ENCODE measurements around the gene TMCC1.
"Not testable (repeated sequence)": the region's sequence is repeated elsewhere in the genome, so short reads cannot be mapped to it uniquely, and the experiment has no call there.

The TMCC1 gene

DNA sequence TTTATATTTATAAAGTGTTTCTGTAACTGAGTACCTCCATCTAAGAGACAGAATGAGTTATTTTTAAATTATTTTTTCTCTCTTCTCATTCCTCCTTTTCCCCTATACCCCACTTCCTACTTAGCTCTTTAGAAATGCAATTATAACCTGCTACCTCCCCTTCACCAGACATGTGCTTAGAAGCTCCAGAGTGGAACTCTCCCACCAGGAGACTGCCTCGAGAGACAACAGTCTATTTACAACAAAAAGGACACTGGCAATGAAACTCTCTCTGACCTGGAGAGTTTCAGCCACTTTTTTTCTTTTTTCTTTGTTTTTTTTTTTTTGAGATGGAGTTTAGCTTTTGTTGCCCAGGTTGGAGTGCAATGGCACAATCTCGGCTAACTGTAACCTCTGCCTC, 177.7 kb downstream of the TMCC1 start:
- no peaks in the 10 kb centered on the region for H3K4me1 Mint-ChIP-seq (ENCODE audit: low read depth)
- no peak overlapping the region for H3K27ac Mint-ChIP-seq
- H3K9me3 Mint-ChIP-seq, result no peaks in the 10 kb centered on the region
- H3K36me3 Mint-ChIP-seq (ENCODE audit: low read depth), result no peaks in the 10 kb centered on the region
- H3K4me3 Mint-ChIP-seq, result no peak overlapping the region
- no peaks in the 10 kb centered on the region for H3K27me3 Mint-ChIP-seq

DNA sequence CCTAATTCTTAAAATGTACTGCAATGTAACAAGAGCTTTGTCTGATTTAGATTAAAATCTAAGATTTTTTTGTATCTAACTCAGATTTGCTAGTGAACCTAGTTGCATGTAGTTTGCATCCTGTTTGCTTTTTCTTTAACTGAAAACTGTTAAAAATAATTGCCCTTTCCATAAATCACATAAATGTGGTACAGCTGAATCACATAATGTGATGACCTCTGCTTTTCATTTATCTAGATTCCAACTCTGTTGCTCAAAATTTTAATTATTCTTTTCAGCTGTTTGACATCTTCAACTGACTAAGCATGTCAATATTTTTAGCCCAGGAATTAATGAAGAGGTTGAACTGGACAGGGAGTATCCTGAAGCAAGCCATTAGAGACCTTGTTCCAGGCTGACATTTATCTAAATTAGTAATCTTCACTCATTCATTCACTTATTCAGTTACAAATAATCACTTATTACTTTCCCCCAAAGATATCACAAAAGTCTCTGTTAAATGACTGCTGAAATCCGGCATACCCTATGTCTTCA, 185.1 kb downstream of the TMCC1 start:
- no peaks in the 10 kb centered on the region for H3K4me1 Mint-ChIP-seq (ENCODE audit: low read depth)
- no peaks in the 10 kb centered on the region for H3K27me3 Mint-ChIP-seq
- no peak overlapping the region for H3K4me3 Mint-ChIP-seq
- H3K9me3 Mint-ChIP-seq, result no peaks in the 10 kb centered on the region
- H3K27ac Mint-ChIP-seq, result no peak overlapping the region
- no peaks in the 10 kb centered on the region for H3K36me3 Mint-ChIP-seq (ENCODE audit: low read depth)

- Mint-ChIP-seq H3K27me3 (no peaks in the 10 kb centered on the region), H3K27ac (no peak overlapping the region), H3K4me1 (ENCODE audit: low read depth) (peaks cover 10% of the 10 kb centered on the region), H3K4me3 (no peak overlapping the region), H3K36me3 (ENCODE audit: low read depth) (no peaks in the 10 kb centered on the region), H3K9me3 (no peaks in the 10 kb centered on the region)
Measured at GRCh38 chr3:129705274-129705673, 188.2 kb downstream of the TMCC1 start.

DNA sequence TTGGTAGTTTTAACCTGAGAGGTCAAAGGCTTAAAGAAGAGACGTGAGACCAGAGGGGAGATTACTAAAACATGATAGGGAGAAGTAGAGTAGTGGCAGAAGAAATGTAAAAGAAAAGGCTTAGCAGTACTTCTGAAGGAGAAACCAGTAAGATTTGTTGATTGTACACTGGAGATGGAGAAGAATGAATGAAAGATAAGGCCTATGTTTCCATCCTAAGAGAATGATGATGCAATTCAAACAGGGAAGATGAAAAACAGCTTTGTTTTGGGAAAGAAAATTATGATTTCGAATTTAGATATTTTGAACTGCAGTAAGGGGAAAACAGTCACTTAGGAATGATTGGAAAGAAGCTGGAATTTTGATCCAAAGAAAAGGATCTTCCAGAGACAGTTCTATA, 189.6 kb downstream of the TMCC1 start:
- no peaks in the 10 kb centered on the region for H3K9me3 Mint-ChIP-seq
- H3K27me3 Mint-ChIP-seq, result no peaks in the 10 kb centered on the region
- H3K4me3 Mint-ChIP-seq, result no peak overlapping the region
- no peak overlapping the region for H3K27ac Mint-ChIP-seq
- H3K4me1 Mint-ChIP-seq (ENCODE audit: low read depth), result peaks cover 10% of the 10 kb centered on the region
- H3K36me3 Mint-ChIP-seq (ENCODE audit: low read depth), result no peaks in the 10 kb centered on the region

DNA sequence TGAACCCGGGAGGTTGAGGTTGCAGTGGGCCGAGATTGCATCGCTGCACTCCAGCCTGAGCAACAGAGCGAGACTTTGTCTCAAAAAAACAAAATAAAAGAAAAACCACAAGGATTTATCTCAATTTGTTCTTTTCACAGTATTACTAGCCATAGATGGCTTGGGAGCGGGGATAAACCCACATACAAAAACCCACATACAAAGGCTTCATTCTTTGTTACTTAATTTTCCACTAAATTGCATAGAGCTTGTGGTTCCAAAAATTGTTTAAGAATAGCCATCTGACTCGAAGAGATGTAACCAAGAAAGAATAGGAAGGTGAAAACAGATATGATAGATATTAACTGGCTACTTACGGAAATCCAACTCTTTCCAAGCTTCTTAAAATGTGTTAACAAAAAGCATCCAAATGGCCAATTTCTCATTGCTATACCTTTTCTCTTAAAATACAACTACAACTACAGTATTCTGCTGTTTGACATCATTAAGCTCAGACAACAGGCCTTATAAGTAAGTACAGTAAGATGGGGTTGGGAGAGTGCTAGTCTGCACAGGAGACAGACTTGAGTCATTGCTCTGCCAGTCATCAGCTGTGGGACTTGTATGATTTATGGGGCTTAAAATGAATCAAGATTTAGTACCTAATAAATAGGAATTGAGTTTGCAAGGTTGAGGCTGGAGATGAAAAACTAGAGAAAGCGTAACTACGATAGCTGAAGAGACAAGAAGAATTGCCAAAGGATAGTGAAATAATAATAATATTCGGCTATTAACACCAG, 190.4 kb downstream of the TMCC1 start:
- Mint-ChIP-seq H3K4me3 (no peak overlapping the region), H3K27me3 (no peaks in the 10 kb centered on the region), H3K9me3 (peaks cover under 1% of the 10 kb centered on the region), H3K27ac (no peak overlapping the region), H3K4me1 (ENCODE audit: low read depth) (peaks cover 10% of the 10 kb centered on the region), H3K36me3 (ENCODE audit: low read depth) (peaks cover under 1% of the 10 kb centered on the region)

GRCh38 chr3:129701161-129701560, 192.3 kb downstream of the TMCC1 start:
- H3K27ac Mint-ChIP-seq, result no peak overlapping the region
- H3K4me3 Mint-ChIP-seq, result no peak overlapping the region
- H3K4me1 Mint-ChIP-seq (ENCODE audit: low read depth), result peaks cover 10% of the 10 kb centered on the region
- no peaks in the 10 kb centered on the region for H3K27me3 Mint-ChIP-seq
- peaks cover 8% of the 10 kb centered on the region for H3K9me3 Mint-ChIP-seq
- peaks cover 18% of the 10 kb centered on the region for H3K36me3 Mint-ChIP-seq (ENCODE audit: low read depth)

DNA sequence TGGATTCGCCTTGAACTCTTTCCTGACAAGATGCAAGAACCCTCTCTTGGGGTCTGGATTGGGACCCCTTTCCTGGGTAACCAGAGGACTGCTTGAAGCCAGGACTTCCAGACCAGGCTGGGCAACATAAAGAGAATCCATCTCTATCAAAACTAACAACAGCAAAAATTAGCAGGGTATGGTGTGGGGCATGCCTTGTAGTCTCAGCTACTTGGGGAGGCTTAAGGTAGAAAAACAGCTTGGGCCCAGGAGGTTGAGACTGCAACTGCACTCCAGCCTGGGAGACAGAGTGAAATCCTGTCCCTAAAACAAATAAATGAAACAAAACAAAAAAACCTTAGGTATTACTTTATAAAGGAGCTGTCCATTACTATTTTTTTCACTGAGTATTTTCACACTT, 193.9 kb downstream of the TMCC1 start:
- H3K36me3 Mint-ChIP-seq (ENCODE audit: low read depth), result peaks cover 22% of the 10 kb centered on the region
- no peak overlapping the region for H3K27ac Mint-ChIP-seq
- peaks cover 10% of the 10 kb centered on the region for H3K4me1 Mint-ChIP-seq (ENCODE audit: low read depth)
- H3K9me3 Mint-ChIP-seq, result peaks cover 16% of the 10 kb centered on the region
- no peak overlapping the region for H3K4me3 Mint-ChIP-seq
- no peaks in the 10 kb centered on the region for H3K27me3 Mint-ChIP-seq

- H3K4me1 Mint-ChIP-seq (ENCODE audit: low read depth), result peaks cover 10% of the 10 kb centered on the region
- peak overlapping the region; percentile 18 for H3K27ac Mint-ChIP-seq
- H3K36me3 Mint-ChIP-seq (ENCODE audit: low read depth), result peaks cover 22% of the 10 kb centered on the region
- no peak overlapping the region for H3K4me3 Mint-ChIP-seq
- H3K27me3 Mint-ChIP-seq, result no peaks in the 10 kb centered on the region
- H3K9me3 Mint-ChIP-seq, result peaks cover 16% of the 10 kb centered on the region
Measured at GRCh38 chr3:129699199-129699598, 194.3 kb downstream of the TMCC1 start.

DNA sequence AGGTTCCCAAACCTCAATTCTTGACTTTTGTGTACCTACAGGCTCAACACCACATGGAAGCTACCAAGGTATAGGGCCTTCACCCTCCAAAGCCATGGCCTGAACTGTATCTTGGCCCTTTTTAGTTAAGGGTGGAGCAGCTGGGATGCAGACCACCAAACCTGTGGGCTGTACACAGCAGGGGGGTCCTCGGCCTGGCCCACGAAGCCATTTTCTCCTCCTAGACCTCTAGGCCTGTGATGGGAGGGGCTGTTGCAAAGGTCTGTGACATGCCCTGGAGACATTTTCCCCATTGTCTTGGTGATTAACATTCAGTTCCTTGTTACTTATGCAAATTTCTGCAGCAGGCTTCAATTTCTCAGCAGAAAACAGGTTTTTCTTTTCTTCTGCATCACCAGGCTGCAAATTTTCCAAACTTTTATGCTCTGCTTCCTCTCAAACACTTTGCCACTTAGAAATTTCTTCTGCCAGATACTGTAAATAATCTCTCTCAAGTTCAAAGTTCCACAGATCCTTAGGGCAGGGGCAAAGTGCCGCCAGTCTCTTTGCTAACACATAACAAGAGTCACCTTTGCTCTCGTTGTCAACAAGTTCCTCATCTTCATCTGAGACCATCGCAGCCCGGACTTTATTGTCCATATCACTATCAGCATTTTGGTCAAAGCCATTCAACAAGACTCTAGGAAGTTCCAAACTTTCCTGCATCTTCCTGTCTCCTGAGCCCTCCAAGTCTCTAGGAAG, 196.1 kb downstream of the TMCC1 start:
- Mint-ChIP-seq H3K4me3 (no peak overlapping the region), H3K27me3 (no peaks in the 10 kb centered on the region), H3K9me3 (peaks cover 16% of the 10 kb centered on the region), H3K27ac (no peak overlapping the region), H3K36me3 (ENCODE audit: low read depth) (peaks cover 22% of the 10 kb centered on the region), H3K4me1 (ENCODE audit: low read depth) (peaks cover 10% of the 10 kb centered on the region)

GRCh38 chr3:129696430-129696829, 197.1 kb downstream of the TMCC1 start:
- H3K27ac Mint-ChIP-seq; H3K27me3 Mint-ChIP-seq; H3K4me3 Mint-ChIP-seq; H3K4me1 Mint-ChIP-seq (ENCODE audit: low read depth): not testable (repeated sequence)
- Mint-ChIP-seq H3K36me3 (ENCODE audit: low read depth) (peaks cover 22% of the 10 kb centered on the region), H3K9me3 (peaks cover 16% of the 10 kb centered on the region)

DNA sequence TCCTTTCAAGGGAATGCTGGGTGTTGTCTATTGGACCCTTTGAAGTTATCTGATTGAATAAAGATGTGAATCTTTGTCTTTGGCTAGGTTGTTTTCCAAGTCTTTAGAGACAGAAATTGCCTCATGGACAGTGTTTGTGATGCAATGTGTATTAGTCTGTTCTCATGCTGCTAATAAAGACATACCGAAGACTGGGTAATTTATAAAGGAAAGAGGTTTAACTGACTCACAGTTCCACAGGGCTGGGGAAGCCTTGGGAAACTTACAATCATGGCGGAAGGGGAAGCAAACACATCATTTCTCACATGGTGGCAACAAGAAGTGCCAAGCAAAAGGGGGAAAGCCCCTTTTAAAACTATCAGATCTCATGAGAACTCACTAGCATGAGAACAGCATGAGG, 198.3 kb downstream of the TMCC1 start:
- Mint-ChIP-seq H3K27me3 (no peaks in the 10 kb centered on the region), H3K4me1 (ENCODE audit: low read depth) (peaks cover 10% of the 10 kb centered on the region), H3K9me3 (peaks cover 16% of the 10 kb centered on the region), H3K27ac (no peak overlapping the region), H3K4me3 (no peak overlapping the region), H3K36me3 (ENCODE audit: low read depth) (peaks cover 22% of the 10 kb centered on the region)

GRCh38 chr3:129694228-129694627, 199.3 kb downstream of the TMCC1 start:
- peaks cover 10% of the 10 kb centered on the region for H3K4me1 Mint-ChIP-seq (ENCODE audit: low read depth)
- H3K27ac Mint-ChIP-seq, result no peak overlapping the region
- H3K9me3 Mint-ChIP-seq, result peaks cover 16% of the 10 kb centered on the region
- no peak overlapping the region for H3K4me3 Mint-ChIP-seq
- H3K36me3 Mint-ChIP-seq (ENCODE audit: low read depth), result peaks cover 22% of the 10 kb centered on the region
- H3K27me3 Mint-ChIP-seq, result no peaks in the 10 kb centered on the region

- Mint-ChIP-seq H3K4me3 (no peak overlapping the region), H3K27ac (no peak overlapping the region), H3K27me3 (no peaks in the 10 kb centered on the region), H3K4me1 (ENCODE audit: low read depth) (peaks cover 10% of the 10 kb centered on the region), H3K9me3 (peaks cover 12% of the 10 kb centered on the region), H3K36me3 (ENCODE audit: low read depth) (peaks cover 18% of the 10 kb centered on the region)
Measured at GRCh38 chr3:129692743-129693142, 200.8 kb downstream of the TMCC1 start.

- Mint-ChIP-seq H3K4me3 (no peak overlapping the region), H3K9me3 (peaks cover 9% of the 10 kb centered on the region), H3K27ac (no peak overlapping the region), H3K36me3 (ENCODE audit: low read depth) (peaks cover 4% of the 10 kb centered on the region), H3K27me3 (no peaks in the 10 kb centered on the region), H3K4me1 (ENCODE audit: low read depth) (peaks cover 10% of the 10 kb centered on the region)
Measured at GRCh38 chr3:129690963-129691362, 202.5 kb downstream of the TMCC1 start.

GRCh38 chr3:129690406-129690805, 203.1 kb downstream of the TMCC1 start:
- peaks cover 10% of the 10 kb centered on the region for H3K4me1 Mint-ChIP-seq (ENCODE audit: low read depth)

More at GRCh38 chr3:129690406-129690805, 203.1 kb downstream of the TMCC1 start:
- no peaks in the 10 kb centered on the region for H3K27me3 Mint-ChIP-seq
- H3K27ac Mint-ChIP-seq, result no peak overlapping the region
- H3K36me3 Mint-ChIP-seq (ENCODE audit: low read depth), result peaks cover 4% of the 10 kb centered on the region
- peaks cover 3% of the 10 kb centered on the region for H3K9me3 Mint-ChIP-seq
- H3K4me3 Mint-ChIP-seq, result no peak overlapping the region

Measured in stimulated activated naive CD8-positive, alpha-beta T cell treated with anti-CD3 and anti-CD28 coated beads, Interleukin-15, Interleukin-2, amounts not matched to agents 100 ng/mL and 50 ng/mL, for 24 hours (primary cell).